ENCODE measurements around the gene ZBTB47. TPM values are rescaled to one million over a fixed set of nuclear protein-coding genes. Genes with fewer than 3 reads are reported as not detected.

ZBTB47 gene
- total and polyA plus RNA-seq, 2 experiments from 2014 or later: 5.2 to 72.8 TPM

DNA sequence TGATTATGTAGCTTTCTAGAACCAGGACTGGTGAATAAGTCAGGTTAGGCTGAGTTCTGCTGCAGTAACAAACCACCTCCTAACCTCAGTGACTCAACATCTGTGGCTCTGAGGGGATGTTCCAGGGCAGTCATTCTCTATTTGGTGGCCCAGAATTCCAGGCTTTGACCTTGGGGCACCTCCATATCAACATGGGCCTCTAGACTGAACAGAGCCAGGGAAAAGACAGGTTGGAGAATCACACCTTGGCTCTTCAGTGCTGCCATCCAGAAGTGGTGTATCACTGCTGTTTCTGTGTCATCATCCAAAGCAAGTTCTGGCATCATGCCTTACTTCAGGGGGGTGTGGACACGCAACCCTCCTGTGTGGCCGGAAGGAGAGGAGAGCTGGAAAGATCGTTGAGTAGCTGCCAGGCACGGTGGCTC is 15.3 kb downstream of the ZBTB47 start:
- Histone ChIP-seq H3K9ac (no peak overlapping the region), H3K79me2 (ENCODE audit: insufficient read depth) (no peaks in the 10 kb centered on the region), H3K36me3 (ENCODE audit: low read depth) (no peaks in the 10 kb centered on the region; the same call in 1 of the 2 replicates), H3K9me2 (ENCODE audit: insufficient read depth) (no peaks in the 10 kb centered on the region), H3K27ac (no peak overlapping the region), H4K20me1 (ENCODE audit: insufficient read depth) (no peaks in the 10 kb centered on the region), H3K4me3 (no peak overlapping the region), H3K9me3 (ENCODE audit: low read depth) (no peaks in the 10 kb centered on the region), H2AFZ (no peak overlapping the region), H3K4me1 (ENCODE audit: insufficient read depth) (no peaks in the 10 kb centered on the region), H3K4me2 (ENCODE audit: unreplicated experiment) (no peak overlapping the region), H3K27me3 (replicated peaks; ENCODE audit: insufficient read depth) (no peaks in the 10 kb centered on the region), H3F3A (ENCODE audit: insufficient read depth) (no peaks in the 10 kb centered on the region; the same call in 1 of the 2 replicates)
- no peak for TF ChIP-seq EZH2 (IDR thresholded peaks at IDR 0.05; ENCODE audit: insufficient read depth, poor library complexity, severe bottlenecking)
- no peak for TF ChIP-seq EZH2phosphoT487 (IDR thresholded peaks at IDR 0.05; ENCODE audit: insufficient read depth, low read depth)
- peak; percentile 71 for DNase-seq
- 20 to 21% methylated on average over 4 of the region's 4 CpGs for WGBS, 2 experiments (ENCODE audit: low coverage in 1 of 2, low lambda C conversion rate in 2 of 2, missing lambda C conversion rate in 2 of 2)
- in situ Hi-C loops (cut with MboI): no loop called here

- Histone ChIP-seq H3K9ac (no peak overlapping the region), H3K4me3 (no peak overlapping the region), H3K27me3 (replicated peaks; ENCODE audit: insufficient read depth) (no peaks in the 10 kb centered on the region), H3F3A (ENCODE audit: insufficient read depth) (no peaks in the 10 kb centered on the region; the same call in 1 of the 2 replicates), H4K20me1 (ENCODE audit: insufficient read depth) (no peaks in the 10 kb centered on the region), H3K4me1 (ENCODE audit: insufficient read depth) (no peaks in the 10 kb centered on the region), H3K36me3 (ENCODE audit: low read depth) (no peaks in the 10 kb centered on the region), H3K9me3 (ENCODE audit: low read depth) (no peaks in the 10 kb centered on the region), H3K4me2 (ENCODE audit: unreplicated experiment) (no peak overlapping the region), H3K27ac (no peak overlapping the region), H2AFZ (no peak overlapping the region), H3K79me2 (ENCODE audit: insufficient read depth) (no peaks in the 10 kb centered on the region), H3K9me2 (ENCODE audit: insufficient read depth) (no peaks in the 10 kb centered on the region)
- 40 to 46% methylated on average over 7 of the region's 7 CpGs for WGBS, 2 experiments (ENCODE audit: low coverage in 1 of 2, low lambda C conversion rate in 2 of 2, missing lambda C conversion rate in 2 of 2)
- no peak for TF ChIP-seq EZH2phosphoT487 (IDR thresholded peaks at IDR 0.05; ENCODE audit: insufficient read depth, low read depth)
- no peak for TF ChIP-seq EZH2 (IDR thresholded peaks at IDR 0.05; ENCODE audit: insufficient read depth, poor library complexity, severe bottlenecking)
- DNase-seq: no peak
- in situ Hi-C loops (cut with MboI): no loop called here
These were observed 16.6 kb downstream of the ZBTB47 start for GRCh38 chr3:42670051-42670576.

DNA sequence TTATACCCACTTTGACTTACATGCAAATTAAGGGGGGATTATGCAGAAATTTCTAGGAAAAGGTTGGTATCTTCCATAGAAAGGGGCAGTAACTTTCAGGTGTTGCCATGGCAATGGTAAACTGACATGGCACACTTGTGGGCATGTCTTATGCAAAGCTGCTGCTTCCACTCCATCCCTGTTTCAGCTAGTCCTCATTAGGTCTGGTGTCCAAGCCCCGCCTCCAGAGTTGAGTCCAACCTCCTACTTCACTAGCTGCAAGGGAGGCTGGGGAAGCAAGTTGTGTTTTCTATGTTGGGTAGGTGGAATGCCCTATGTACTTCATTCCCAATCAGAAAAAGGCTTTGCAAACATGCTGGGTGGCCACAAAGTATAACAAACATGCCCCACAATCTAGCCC is 17.2 kb downstream of the ZBTB47 start:
- Histone ChIP-seq H3K27ac (no peak overlapping the region), H4K20me1 (ENCODE audit: insufficient read depth) (no peaks in the 10 kb centered on the region), H3K36me3 (ENCODE audit: low read depth) (no peaks in the 10 kb centered on the region), H3K79me2 (ENCODE audit: insufficient read depth) (no peaks in the 10 kb centered on the region), H3F3A (ENCODE audit: insufficient read depth) (no peaks in the 10 kb centered on the region; the same call in 1 of the 2 replicates), H3K4me1 (ENCODE audit: insufficient read depth) (no peaks in the 10 kb centered on the region), H3K9ac (no peak overlapping the region), H3K9me3 (ENCODE audit: low read depth) (no peaks in the 10 kb centered on the region), H3K4me3 (no peak overlapping the region), H3K4me2 (ENCODE audit: unreplicated experiment) (no peak overlapping the region), H3K27me3 (replicated peaks; ENCODE audit: insufficient read depth) (no peaks in the 10 kb centered on the region), H2AFZ (no peak overlapping the region), H3K9me2 (ENCODE audit: insufficient read depth) (no peaks in the 10 kb centered on the region)
- DNase-seq: peak; percentile 38
- TF ChIP-seq EZH2phosphoT487 (IDR thresholded peaks at IDR 0.05; ENCODE audit: insufficient read depth, low read depth) (no peak), EZH2 (IDR thresholded peaks at IDR 0.05; ENCODE audit: insufficient read depth, poor library complexity, severe bottlenecking) (no peak)
- WGBS, 2 experiments (ENCODE audit: low coverage in 1 of 2, low lambda C conversion rate in 2 of 2, missing lambda C conversion rate in 2 of 2): 62 to 87% methylated on average over 1 of the region's 1 CpG
- in situ Hi-C loops (cut with MboI): no loop called here

GRCh38 chr3:42672515-42672914 is 19.0 kb downstream of the ZBTB47 start:
- 0 to 3% methylated on average over 1 of the region's 1 CpG for WGBS, 2 experiments (ENCODE audit: low coverage in 1 of 2, low lambda C conversion rate in 2 of 2, missing lambda C conversion rate in 2 of 2)
- TF ChIP-seq EZH2phosphoT487 (IDR thresholded peaks at IDR 0.05; ENCODE audit: insufficient read depth, low read depth) (no peak), EZH2 (IDR thresholded peaks at IDR 0.05; ENCODE audit: insufficient read depth, poor library complexity, severe bottlenecking) (no peak)

GRCh38 chr3:42673082-42673481 is 19.6 kb downstream of the ZBTB47 start:
- TF ChIP-seq EZH2phosphoT487 (IDR thresholded peaks at IDR 0.05; ENCODE audit: insufficient read depth, low read depth) (no peak), EZH2 (IDR thresholded peaks at IDR 0.05; ENCODE audit: insufficient read depth, poor library complexity, severe bottlenecking) (no peak)
- in situ Hi-C loops (cut with MboI): no loop called here

More at GRCh38 chr3:42672515-42672914, 19.0 kb downstream of the ZBTB47 start:
- Histone ChIP-seq H3K4me2 (ENCODE audit: unreplicated experiment) (no peak overlapping the region), H2AFZ (no peak overlapping the region), H3K36me3 (ENCODE audit: low read depth) (no peaks in the 10 kb centered on the region), H3F3A (ENCODE audit: insufficient read depth) (no peaks in the 10 kb centered on the region; the same call in 1 of the 2 replicates), H3K4me3 (no peak overlapping the region), H4K20me1 (ENCODE audit: insufficient read depth) (no peaks in the 10 kb centered on the region), H3K9me3 (ENCODE audit: low read depth) (no peaks in the 10 kb centered on the region), H3K9ac (no peak overlapping the region), H3K27me3 (replicated peaks; ENCODE audit: insufficient read depth) (no peaks in the 10 kb centered on the region), H3K4me1 (ENCODE audit: insufficient read depth) (no peaks in the 10 kb centered on the region), H3K27ac (no peak overlapping the region), H3K79me2 (ENCODE audit: insufficient read depth) (no peaks in the 10 kb centered on the region), H3K9me2 (ENCODE audit: insufficient read depth) (no peaks in the 10 kb centered on the region)
- no peak for DNase-seq
- in situ Hi-C loops (cut with MboI): no loop called here

More at GRCh38 chr3:42673082-42673481, 19.6 kb downstream of the ZBTB47 start:
- Histone ChIP-seq H3K9ac (no peak overlapping the region), H3K9me2 (ENCODE audit: insufficient read depth) (no peaks in the 10 kb centered on the region), H3K36me3 (ENCODE audit: low read depth) (no peaks in the 10 kb centered on the region), H3K79me2 (ENCODE audit: insufficient read depth) (no peaks in the 10 kb centered on the region), H3K27me3 (replicated peaks; ENCODE audit: insufficient read depth) (no peaks in the 10 kb centered on the region), H3K4me2 (ENCODE audit: unreplicated experiment) (no peak overlapping the region), H3K27ac (no peak overlapping the region), H3K9me3 (ENCODE audit: low read depth) (no peaks in the 10 kb centered on the region), H3K4me1 (ENCODE audit: insufficient read depth) (no peaks in the 10 kb centered on the region), H2AFZ (no peak overlapping the region), H4K20me1 (ENCODE audit: insufficient read depth) (no peaks in the 10 kb centered on the region), H3F3A (ENCODE audit: insufficient read depth) (no peaks in the 10 kb centered on the region; the same call in 1 of the 2 replicates), H3K4me3 (no peak overlapping the region)
- no peak for DNase-seq

All from GM23248 (cell line).